Spinal cord (tissue), 10 donors: ENCODE measurements around the gene RASGRP2. TPM values are rescaled to one million over a fixed set of nuclear protein-coding genes. Genes with fewer than 3 reads are reported as not detected.

ENCODE experiments used
- DNase-seq, 6 donors: peaks; one replicate each; pipeline versions ENCODE4 v3.0.0 to v3.0.0-alpha.2; 2013 to 2015; ENCODE audit warnings: low spot score in 6 of 6, low read depth in 4 of 6
- H3K27ac ChIP-seq: one replicate; pipeline ENCODE4 v1.5.1; 2013; ENCODE audit warnings: low read depth, low read length, control low read depth
- H3K27me3 ChIP-seq: one replicate; pipeline ENCODE4 v1.6.1; 2013; ENCODE audit warnings: low read length; ENCODE audit not compliant: control insufficient read depth, insufficient read depth
- H3K36me3 ChIP-seq: one replicate; pipeline ENCODE4 v1.6.1; 2013; ENCODE audit warnings: low read length; ENCODE audit not compliant: control insufficient read depth, insufficient read depth
- H3K4me1 ChIP-seq: one replicate; pipeline ENCODE4 v1.6.1; 2013; ENCODE audit warnings: low read length; ENCODE audit not compliant: control insufficient read depth, insufficient read depth
- H3K4me3 ChIP-seq: one replicate; pipeline ENCODE4 v1.5.1; 2013; ENCODE audit warnings: low read depth, low read length, control low read depth
- H3K9me3 ChIP-seq: one replicate; pipeline ENCODE4 v1.6.1; 2013; ENCODE audit warnings: low read length; ENCODE audit not compliant: control insufficient read depth, insufficient read depth
- WGBS: methylation state at CpG from one replicate; pipeline ENCODE4 v1.1.5; 2013; ENCODE audit warnings: missing lambda C conversion rate; ENCODE audit not compliant: insufficient coverage; 5-methylcytosine and 5-hydroxymethylcytosine counted together
- polyA plus RNA-seq, 2 donors: library from polyadenylated mRNA; unstranded; fragments of 120-200 nt; gene quantifications; one replicate each; pipeline ENCODE4 v1.2.1, GENCODE V29; 2013; ENCODE audit not compliant: insufficient read length in 2 of 2
- total RNA-seq, 2 donors: library from RNA; depleted of rRNA in 1 of 2; stranded (reverse); fragments of 120-200 nt in 1 of 2; fragments of >200 nt in 1 of 2; gene quantifications; one replicate each; pipeline versions ENCODE4 v1.2.3 to v1.2.4, GENCODE V29; 2013 to 2014
- donor health status: healthy.

The RASGRP2 gene
- total and polyA plus RNA-seq, 4 donors, result 18.8 to 87.3 (median 41.2) TPM

GRCh38 chr11:64771861-64772260 lies 27.9 kb upstream of the RASGRP2 start:
- Histone ChIP-seq H3K4me1 (peaks cover 9% of the 10 kb centered on the region), H3K36me3 (peaks cover 59% of the 10 kb centered on the region), H3K27ac (no peak overlapping the region), H3K9me3 (no peaks in the 10 kb centered on the region), H3K4me3 (no peak overlapping the region), H3K27me3 (no peaks in the 10 kb centered on the region)
- no peak for DNase-seq
- no CpG with 5 or more reads among the region's 2 CpGs for WGBS

- Histone ChIP-seq H3K36me3 (peaks cover 72% of the 10 kb centered on the region), H3K27ac (no peak overlapping the region), H3K4me3 (no peak overlapping the region), H3K27me3 (no peaks in the 10 kb centered on the region), H3K4me1 (peaks cover 14% of the 10 kb centered on the region), H3K9me3 (no peaks in the 10 kb centered on the region)
- DNase-seq, result no peak
- no CpG with 5 or more reads among the region's 12 CpGs for WGBS
These were observed 26.2 kb upstream of the RASGRP2 start for GRCh38 chr11:64770120-64770519.

GRCh38 chr11:64769283-64769682 lies 25.3 kb upstream of the RASGRP2 start:
- no peak for DNase-seq
- no peaks in the 10 kb centered on the region for H3K9me3 ChIP-seq
- H3K4me3 ChIP-seq, result no peak overlapping the region
- H3K36me3 ChIP-seq, result peaks cover 73% of the 10 kb centered on the region
- WGBS, result 93% methylated on average over 6 of the region's 6 CpGs
- H3K27me3 ChIP-seq, result no peaks in the 10 kb centered on the region
- peak overlapping the region; percentile 17 for H3K27ac ChIP-seq
- H3K4me1 ChIP-seq, result peaks cover 20% of the 10 kb centered on the region

- 91% methylated on average over 5 of the region's 6 CpGs for WGBS
- Histone ChIP-seq H3K4me1 (peaks cover 30% of the 10 kb centered on the region), H3K4me3 (no peak overlapping the region), H3K36me3 (peaks cover 74% of the 10 kb centered on the region), H3K27ac (no peak overlapping the region), H3K27me3 (no peaks in the 10 kb centered on the region), H3K9me3 (no peaks in the 10 kb centered on the region)
- DNase-seq, result no peak
These were observed 24.4 kb upstream of the RASGRP2 start for GRCh38 chr11:64768300-64768694.

- WGBS, result 62% methylated on average over 14 of the region's 19 CpGs
- Histone ChIP-seq H3K4me1 (peaks cover 36% of the 10 kb centered on the region), H3K4me3 (no peak overlapping the region), H3K9me3 (no peaks in the 10 kb centered on the region), H3K36me3 (peaks cover 76% of the 10 kb centered on the region), H3K27ac (no peak overlapping the region), H3K27me3 (no peaks in the 10 kb centered on the region)
- peak in 2 of 6 donors; percentile 79 to 86 for DNase-seq
These were observed 23.7 kb upstream of the RASGRP2 start for GRCh38 chr11:64767344-64768299.

- Histone ChIP-seq H3K27ac (no peak overlapping the region), H3K4me1 (peaks cover 44% of the 10 kb centered on the region), H3K27me3 (no peaks in the 10 kb centered on the region), H3K9me3 (no peaks in the 10 kb centered on the region), H3K36me3 (peaks cover 81% of the 10 kb centered on the region), H3K4me3 (no peak overlapping the region)
- no peak for DNase-seq
- 97% methylated on average over 10 of the region's 11 CpGs for WGBS
These were observed 22.9 kb upstream of the RASGRP2 start for GRCh38 chr11:64766881-64767280.

GRCh38 chr11:64765851-64766665 lies 22.1 kb upstream of the RASGRP2 start:
- no peaks in the 10 kb centered on the region for H3K27me3 ChIP-seq
- no peak for DNase-seq
- 70% methylated on average over 23 of the region's 42 CpGs for WGBS
- no peaks in the 10 kb centered on the region for H3K9me3 ChIP-seq
- H3K4me3 ChIP-seq, result no peak overlapping the region
- H3K27ac ChIP-seq, result no peak overlapping the region
- H3K36me3 ChIP-seq, result peaks cover 81% of the 10 kb centered on the region
- peaks cover 52% of the 10 kb centered on the region for H3K4me1 ChIP-seq

GRCh38 chr11:64765291-64765850 lies 21.4 kb upstream of the RASGRP2 start:
- Histone ChIP-seq H3K27me3 (no peaks in the 10 kb centered on the region), H3K9me3 (no peaks in the 10 kb centered on the region), H3K27ac (no peak overlapping the region), H3K4me1 (peaks cover 59% of the 10 kb centered on the region), H3K36me3 (peaks cover 76% of the 10 kb centered on the region), H3K4me3 (no peak overlapping the region)
- peak in 1 of 6 donors; percentile 10 for DNase-seq
- 73% methylated on average over 18 of the region's 30 CpGs for whole genome bisulfite sequencing

- Histone ChIP-seq H3K9me3 (no peaks in the 10 kb centered on the region), H3K4me3 (no peak overlapping the region), H3K27ac (no peak overlapping the region), H3K36me3 (peaks cover 74% of the 10 kb centered on the region), H3K27me3 (no peaks in the 10 kb centered on the region), H3K4me1 (peaks cover 65% of the 10 kb centered on the region)
- WGBS, result 80% methylated on average over 5 of the region's 8 CpGs
- DNase-seq, result no peak
These were observed 20.8 kb upstream of the RASGRP2 start for GRCh38 chr11:64764753-64765152.
